ENCODE results near the gene PBX2. TPM values are rescaled to one million over a fixed set of nuclear protein-coding genes. Genes with fewer than 3 reads are reported as not detected.

The PBX2 gene
- total RNA-seq, 1 experiment from 2014 or later, result 176 TPM

DNA sequence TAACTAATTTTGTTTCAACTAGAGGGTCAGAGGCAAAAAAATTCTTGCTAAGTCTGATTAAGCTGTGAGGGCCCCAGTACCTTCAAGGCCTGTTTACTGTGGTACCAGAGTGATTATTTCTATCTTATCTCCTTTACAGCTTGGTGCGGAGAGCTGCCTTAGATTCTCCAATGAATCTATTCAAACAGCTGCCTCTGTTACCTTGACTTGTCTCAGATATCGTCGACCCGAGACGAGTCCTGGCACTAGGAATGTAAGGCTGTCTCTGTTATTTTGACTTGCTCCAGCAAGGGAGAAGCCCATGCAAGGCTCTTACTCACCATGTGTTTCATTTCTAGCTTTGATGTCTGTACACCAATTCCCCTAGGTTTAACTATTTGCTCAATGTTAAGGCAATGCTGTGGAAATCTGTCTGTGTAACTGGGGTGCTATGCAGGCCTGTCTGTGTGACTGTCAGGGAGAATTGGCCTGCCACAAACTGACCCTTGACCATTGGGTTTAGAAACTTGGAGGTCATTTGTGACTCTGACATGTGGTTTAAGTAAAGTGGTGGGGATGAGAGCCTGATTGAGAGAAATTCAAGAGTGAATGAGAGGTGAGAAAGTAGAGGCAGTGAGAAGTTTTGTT, 49.5 kb downstream of the PBX2 start:
- Mint-ChIP-seq H3K9me3 (no peaks in the 10 kb centered on the region), H3K4me3 (no peak overlapping the region), H3K4me1 (no peaks in the 10 kb centered on the region), H3K27ac (no peak overlapping the region), H3K36me3 (ENCODE audit: insufficient read depth in 1 of 3, low read depth in 3 of 3) (no peaks in the 10 kb centered on the region), H3K27me3 (ENCODE audit: low read depth) (peaks cover 5% of the 10 kb centered on the region)
- H3K18ac ChIP-seq (ENCODE audit: insufficient read length, low read depth, low read length), result no peak overlapping the region
- no peak overlapping the region for H3K9ac ChIP-seq (ENCODE audit: extremely low read depth, insufficient read length, low read length)
- H2BK12ac ChIP-seq (ENCODE audit: insufficient read length, low read depth, low read length), result no peak overlapping the region
- H3T11ph ChIP-seq (ENCODE audit: low read length), result no peak overlapping the region
- no peak overlapping the region for H2BK120ac ChIP-seq (ENCODE audit: low read depth, low read length, poor library complexity, severe bottlenecking)
- H3K27me3 ChIP-seq (ENCODE audit: insufficient read depth, low read length), result no peaks in the 10 kb centered on the region
- no peak overlapping the region for H3K4me2 ChIP-seq (ENCODE audit: insufficient read depth, insufficient read length, low read length)
- no peak overlapping the region for H4K91ac ChIP-seq (ENCODE audit: insufficient read length, low read depth, low read length)
- H3K4ac ChIP-seq (ENCODE audit: low read depth, low read length), result no peak overlapping the region
- no peak overlapping the region for H3K27ac ChIP-seq (ENCODE audit: insufficient read length, low read depth, low read length)
- no peaks in the 10 kb centered on the region for H3K4me1 ChIP-seq (ENCODE audit: insufficient read depth, low read length)
- no peaks in the 10 kb centered on the region for H3K79me2 ChIP-seq (ENCODE audit: insufficient read depth, low read length)
- no peak overlapping the region for H2BK15ac ChIP-seq (ENCODE audit: low read depth, low read length)
- no peak for DNase-seq
- no peak overlapping the region for H4K5ac ChIP-seq (ENCODE audit: insufficient read length, low read depth, low read length)
- H3K9me3 ChIP-seq (ENCODE audit: control insufficient read depth, low read depth, low read length), result no peaks in the 10 kb centered on the region
- no peak overlapping the region for H3K56ac ChIP-seq (ENCODE audit: insufficient read length, low read depth, low read length)
- WGBS (ENCODE audit: extremely low coverage, insufficient read length, low lambda C conversion rate), result no CpG with 5 or more reads among the region's 5 CpGs
- H3K23me2 ChIP-seq (ENCODE audit: insufficient read length, low read depth, low read length, poor library complexity, severe bottlenecking), result no peaks in the 10 kb centered on the region
- no peaks in the 10 kb centered on the region for H4K20me1 ChIP-seq (ENCODE audit: control insufficient read depth, insufficient read depth, insufficient read length)
- no peak overlapping the region for H4K8ac ChIP-seq (replicated peaks; ENCODE audit: insufficient read length, low read depth, low read length)
- H2AK5ac ChIP-seq (ENCODE audit: insufficient read length, low read length), result no peak overlapping the region
- no peak overlapping the region for H2BK5ac ChIP-seq (ENCODE audit: insufficient read length, low read length)
- TF ChIP-seq, protein P1, sequence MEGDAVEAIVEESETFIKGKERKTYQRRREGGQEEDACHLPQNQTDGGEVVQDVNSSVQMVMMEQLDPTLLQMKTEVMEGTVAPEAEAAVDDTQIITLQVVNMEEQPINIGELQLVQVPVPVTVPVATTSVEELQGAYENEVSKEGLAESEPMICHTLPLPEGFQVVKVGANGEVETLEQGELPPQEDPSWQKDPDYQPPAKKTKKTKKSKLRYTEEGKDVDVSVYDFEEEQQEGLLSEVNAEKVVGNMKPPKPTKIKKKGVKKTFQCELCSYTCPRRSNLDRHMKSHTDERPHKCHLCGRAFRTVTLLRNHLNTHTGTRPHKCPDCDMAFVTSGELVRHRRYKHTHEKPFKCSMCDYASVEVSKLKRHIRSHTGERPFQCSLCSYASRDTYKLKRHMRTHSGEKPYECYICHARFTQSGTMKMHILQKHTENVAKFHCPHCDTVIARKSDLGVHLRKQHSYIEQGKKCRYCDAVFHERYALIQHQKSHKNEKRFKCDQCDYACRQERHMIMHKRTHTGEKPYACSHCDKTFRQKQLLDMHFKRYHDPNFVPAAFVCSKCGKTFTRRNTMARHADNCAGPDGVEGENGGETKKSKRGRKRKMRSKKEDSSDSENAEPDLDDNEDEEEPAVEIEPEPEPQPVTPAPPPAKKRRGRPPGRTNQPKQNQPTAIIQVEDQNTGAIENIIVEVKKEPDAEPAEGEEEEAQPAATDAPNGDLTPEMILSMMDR (conservative IDR thresholded peaks at IDR 0.05), result no peak
- H3K23ac ChIP-seq (ENCODE audit: insufficient read length, low read depth, low read length), result no peak overlapping the region
- H3K79me1 ChIP-seq (ENCODE audit: insufficient read depth, low read depth, low read length, poor library complexity, severe bottlenecking), result no peaks in the 10 kb centered on the region
- no peak overlapping the region for H2BK20ac ChIP-seq (ENCODE audit: low read depth, low read length, poor library complexity, severe bottlenecking)
- no peak overlapping the region for H3K14ac ChIP-seq (ENCODE audit: insufficient read depth, low read length)
- H2AFZ ChIP-seq (ENCODE audit: low read length), result no peak overlapping the region
